Measurements from ENCODE around the gene ZNF329.
"Not testable (repeated sequence)": the region's sequence is repeated elsewhere in the genome, so short reads cannot be mapped to it uniquely, and the experiment has no call there.

The ZNF329 gene

DNA sequence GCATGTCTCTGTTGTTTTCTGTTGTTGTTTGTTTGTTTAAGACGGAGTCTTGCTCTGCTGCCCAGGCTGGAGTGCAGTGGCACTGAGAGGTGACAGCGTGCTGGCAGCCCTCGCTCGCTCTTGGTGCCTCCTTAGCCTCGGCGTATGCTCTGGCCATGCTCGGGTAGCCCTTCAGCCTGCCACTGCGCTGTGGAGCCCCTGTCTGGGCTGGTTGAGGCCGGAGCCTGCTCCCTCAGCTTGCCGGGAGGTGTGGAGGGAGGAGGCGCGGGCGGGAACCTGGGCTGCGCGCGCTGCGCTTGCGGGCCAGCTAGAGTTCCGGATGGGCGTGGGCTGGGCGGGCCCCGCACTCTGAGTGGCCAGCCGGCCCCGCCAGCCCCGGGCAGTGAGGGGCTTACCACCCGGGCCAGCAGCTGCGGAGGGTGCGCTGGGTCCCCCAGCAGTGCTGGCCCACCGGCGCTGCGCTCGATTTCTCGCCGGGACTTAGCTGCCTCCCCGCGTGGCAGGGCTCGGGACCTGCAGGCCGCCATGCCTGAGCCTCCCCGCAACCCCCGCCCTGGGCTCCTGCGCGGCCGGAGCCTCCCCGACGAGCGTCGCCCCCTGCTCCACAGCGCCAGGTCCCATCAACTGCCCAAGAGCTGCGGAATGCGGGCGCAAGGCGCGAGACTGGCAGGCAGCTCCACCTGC, 6.6 kb upstream of the ZNF329 start:
- H3K36me3 ChIP-seq (ENCODE audit: control insufficient read depth in 5 of 5, insufficient read depth in 5 of 5, low read length in 5 of 5): no peaks in the 10 kb centered on the region
- no peaks in the 10 kb centered on the region for H3K27me3 ChIP-seq (ENCODE audit: control insufficient read depth in 5 of 5, insufficient read depth in 4 of 5, low read length in 5 of 5)
- H3K4me3 ChIP-seq (ENCODE audit: low read depth in 1 of 5, low read length in 5 of 5): no peak overlapping the region
- no peak overlapping the region for H3K9ac ChIP-seq (ENCODE audit: low read length in 5 of 5)
- peaks cover 2 to 12% (median 11%) of the 10 kb centered on the region in 5 donors for H3K9me3 ChIP-seq (ENCODE audit: control insufficient read depth in 5 of 5, low read length in 5 of 5)
- H3K27ac ChIP-seq (ENCODE audit: low read depth, low read length): no peak overlapping the region
- H3K4me1 ChIP-seq (ENCODE audit: control insufficient read depth in 5 of 5, insufficient read depth in 5 of 5, low read length in 5 of 5): peaks cover 0 to 20% (median 18%) of the 10 kb centered on the region in 5 donors

DNA sequence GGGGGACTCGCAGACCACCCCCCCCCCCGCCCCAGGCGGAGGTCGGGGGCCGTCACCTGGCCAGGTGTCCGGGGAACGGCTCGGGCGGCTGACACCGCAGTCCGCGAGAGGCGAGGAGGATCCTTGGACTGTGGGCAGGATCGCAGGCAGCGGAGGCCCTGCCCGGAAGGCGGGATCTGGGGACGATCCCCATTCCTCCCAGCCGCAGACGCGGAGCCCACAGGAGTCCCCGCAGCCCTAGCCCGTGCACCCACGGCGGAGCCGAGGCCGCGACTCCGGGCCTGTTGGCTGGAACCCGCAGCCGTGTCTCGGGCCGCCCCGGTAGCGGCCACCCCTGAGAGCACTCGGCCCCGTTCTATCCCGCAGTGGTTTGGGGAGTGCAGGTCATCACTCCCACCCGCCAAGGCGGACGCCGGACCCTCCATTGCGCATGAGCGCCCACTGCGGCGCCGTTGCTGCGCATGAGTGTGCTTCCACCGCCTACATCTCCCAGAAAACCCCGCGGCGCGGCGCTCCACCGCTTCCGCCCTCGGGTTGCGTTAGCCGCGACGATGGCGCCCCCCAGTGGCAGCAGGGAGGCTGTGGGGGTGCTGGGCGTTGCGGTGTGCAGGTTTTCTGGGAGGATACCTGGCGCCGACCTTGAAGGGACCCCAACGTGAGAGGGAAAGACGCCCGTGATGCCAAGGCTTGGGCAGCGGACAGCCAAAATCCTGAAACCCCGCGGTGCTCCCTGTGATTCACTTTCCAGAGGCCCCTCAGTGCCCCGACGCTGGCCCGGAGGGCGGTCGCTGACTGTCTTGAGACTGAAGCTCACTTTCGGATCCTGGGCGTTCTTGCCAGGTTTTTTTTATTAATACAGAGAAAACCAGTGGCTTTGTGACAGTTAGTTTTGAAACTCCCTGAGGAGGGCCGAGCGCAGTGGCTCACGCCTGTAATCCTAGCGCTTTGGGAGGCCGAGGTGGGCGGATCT, 4.4 kb upstream of the ZNF329 start:
- Histone ChIP-seq H3K36me3 (ENCODE audit: control insufficient read depth in 5 of 5, insufficient read depth in 5 of 5, low read length in 5 of 5) (no peaks in the 10 kb centered on the region), H3K9ac (ENCODE audit: low read length in 5 of 5) (peak overlapping the region in 4 of 5 donors; percentile 91 to 94 (median 92)), H3K27ac (ENCODE audit: low read depth, low read length) (peak overlapping the region; percentile 77), H3K27me3 (ENCODE audit: control insufficient read depth in 5 of 5, insufficient read depth in 4 of 5, low read length in 5 of 5) (no peaks in the 10 kb centered on the region), H3K4me1 (ENCODE audit: control insufficient read depth in 5 of 5, insufficient read depth in 5 of 5, low read length in 5 of 5) (peaks cover 0 to 30% (median 25%) of the 10 kb centered on the region in 5 donors), H3K9me3 (ENCODE audit: control insufficient read depth in 5 of 5, low read length in 5 of 5) (peaks cover 0 to 10% (median 0%) of the 10 kb centered on the region in 5 donors), H3K4me3 (ENCODE audit: low read depth in 1 of 5, low read length in 5 of 5) (peak overlapping the region; percentile 88 to 98 (median 93))

DNA sequence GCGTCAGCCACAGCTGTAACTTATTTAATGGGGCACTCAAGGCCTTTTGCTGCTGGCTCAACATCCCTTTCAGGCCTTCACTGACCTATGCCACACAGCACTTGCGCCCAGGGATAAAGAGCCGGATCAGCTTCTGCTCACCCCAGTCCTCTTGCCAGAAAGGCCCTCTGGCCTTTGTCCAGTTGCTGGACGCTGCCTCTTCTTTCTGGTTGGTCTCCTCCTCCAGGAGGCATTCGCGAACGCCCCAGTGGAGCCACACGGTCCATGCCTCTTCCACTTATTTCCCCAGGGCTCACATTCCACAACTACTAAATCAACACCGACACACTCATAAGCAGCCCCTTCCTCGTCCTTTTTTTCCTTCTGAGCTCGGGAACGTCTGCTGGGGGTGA, 3.7 kb upstream of the ZNF329 start:
- Histone ChIP-seq H3K9me3 (ENCODE audit: control insufficient read depth in 5 of 5, low read length in 5 of 5) (peaks cover 0 to 10% (median 3%) of the 10 kb centered on the region in 5 donors), H3K27me3 (ENCODE audit: control insufficient read depth in 5 of 5, insufficient read depth in 4 of 5, low read length in 5 of 5) (no peaks in the 10 kb centered on the region), H3K4me3 (ENCODE audit: low read depth in 1 of 5, low read length in 5 of 5) (peak overlapping the region; percentile 88 to 98 (median 93)), H3K36me3 (ENCODE audit: control insufficient read depth in 5 of 5, insufficient read depth in 5 of 5, low read length in 5 of 5) (no peaks in the 10 kb centered on the region), H3K9ac (ENCODE audit: low read length in 5 of 5) (peak overlapping the region in 4 of 5 donors; percentile 91 to 94 (median 92)), H3K27ac (ENCODE audit: low read depth, low read length) (peak overlapping the region; percentile 77), H3K4me1 (ENCODE audit: control insufficient read depth in 5 of 5, insufficient read depth in 5 of 5, low read length in 5 of 5) (peaks cover 0 to 37% (median 29%) of the 10 kb centered on the region in 5 donors)

DNA sequence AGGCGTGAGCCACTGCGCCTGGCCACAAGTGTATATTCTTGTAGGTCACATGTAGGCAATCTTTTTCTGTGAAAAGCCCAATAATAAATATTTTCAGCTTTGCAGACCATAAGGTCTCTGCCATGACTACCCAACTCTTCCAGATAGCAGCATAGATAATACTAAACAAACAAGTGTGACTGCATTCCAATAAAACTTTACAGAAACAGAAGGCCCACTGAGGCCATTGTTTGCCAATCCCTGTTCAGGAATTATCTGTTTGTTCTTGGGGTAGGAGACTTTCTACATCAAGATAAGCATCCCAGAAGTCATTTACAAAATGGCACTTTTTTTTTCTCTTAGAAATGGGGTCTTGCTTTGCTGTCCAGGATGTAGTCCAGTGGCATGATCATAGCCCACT, 2.8 kb upstream of the ZNF329 start:
- Histone ChIP-seq H3K4me3 (ENCODE audit: low read depth in 1 of 5, low read length in 5 of 5) (peak overlapping the region in 1 of 5 donors; percentile 22), H3K9ac (ENCODE audit: low read length in 5 of 5) (no peak overlapping the region), H3K27me3 (ENCODE audit: control insufficient read depth in 5 of 5, insufficient read depth in 4 of 5, low read length in 5 of 5) (no peaks in the 10 kb centered on the region), H3K4me1 (ENCODE audit: control insufficient read depth in 5 of 5, insufficient read depth in 5 of 5, low read length in 5 of 5) (peaks cover 0 to 38% (median 29%) of the 10 kb centered on the region in 5 donors), H3K27ac (ENCODE audit: low read depth, low read length) (no peak overlapping the region), H3K9me3 (ENCODE audit: control insufficient read depth in 5 of 5, low read length in 5 of 5) (peaks cover 0 to 12% (median 8%) of the 10 kb centered on the region in 5 donors), H3K36me3 (ENCODE audit: control insufficient read depth in 5 of 5, insufficient read depth in 5 of 5, low read length in 5 of 5) (no peaks in the 10 kb centered on the region)

DNA sequence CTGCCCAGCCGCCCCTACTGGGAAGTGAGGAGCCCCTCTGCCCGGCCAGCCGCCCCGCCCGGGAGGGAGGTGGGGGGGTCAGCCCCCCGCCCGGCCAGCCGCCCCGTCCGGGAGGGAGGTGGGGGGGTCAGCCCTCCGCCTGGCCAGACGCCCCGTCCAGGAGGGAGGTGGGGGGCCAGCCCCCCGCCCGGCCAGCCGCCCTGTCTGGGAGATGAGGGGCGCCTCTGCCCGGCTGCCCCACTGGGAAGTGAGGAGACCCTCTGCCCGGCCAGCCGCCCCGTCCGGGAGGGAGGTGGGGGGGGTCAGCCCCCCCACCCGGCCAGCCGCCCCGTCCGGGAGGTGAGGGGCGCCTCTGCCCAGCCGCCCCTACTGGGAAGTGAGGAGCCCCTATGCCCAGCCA, 3.1 kb downstream of the ZNF329 start:
- not testable (repeated sequence) for H3K9ac ChIP-seq (ENCODE audit: low read length in 5 of 5); H3K27me3 ChIP-seq (ENCODE audit: control insufficient read depth in 5 of 5, insufficient read depth in 4 of 5, low read length in 5 of 5); H3K4me3 ChIP-seq (ENCODE audit: low read depth in 1 of 5, low read length in 5 of 5); H3K27ac ChIP-seq (ENCODE audit: low read depth, low read length); H3K36me3 ChIP-seq (ENCODE audit: control insufficient read depth in 5 of 5, insufficient read depth in 5 of 5, low read length in 5 of 5)
- Histone ChIP-seq H3K9me3 (ENCODE audit: control insufficient read depth in 5 of 5, low read length in 5 of 5) (peaks cover 15 to 39% (median 29%) of the 10 kb centered on the region in 5 donors), H3K4me1 (ENCODE audit: control insufficient read depth in 5 of 5, insufficient read depth in 5 of 5, low read length in 5 of 5) (peaks cover 0 to 20% (median 10%) of the 10 kb centered on the region in 5 donors)

DNA sequence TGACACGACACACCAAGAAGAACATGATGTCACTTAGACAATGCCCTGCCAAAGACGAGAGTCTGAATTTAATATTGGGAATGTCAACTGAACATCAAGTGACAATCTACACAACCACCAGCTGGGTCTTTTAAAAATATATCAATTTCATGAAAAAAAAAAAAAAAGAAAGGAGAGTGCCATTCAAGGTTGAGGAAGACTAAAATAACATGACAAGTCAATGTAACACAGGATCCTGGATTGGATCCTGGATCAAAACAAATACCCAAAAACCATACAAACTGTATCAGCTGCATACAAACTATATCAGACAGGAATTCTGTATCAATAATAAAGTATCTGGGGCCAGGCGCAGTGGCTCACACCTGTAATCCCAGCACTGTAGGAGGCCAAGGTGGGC, 4.7 kb downstream of the ZNF329 start:
- Histone ChIP-seq H3K9me3 (ENCODE audit: control insufficient read depth in 5 of 5, low read length in 5 of 5) (peaks cover 20 to 51% (median 43%) of the 10 kb centered on the region in 5 donors), H3K27me3 (ENCODE audit: control insufficient read depth in 5 of 5, insufficient read depth in 4 of 5, low read length in 5 of 5) (no peaks in the 10 kb centered on the region), H3K36me3 (ENCODE audit: control insufficient read depth in 5 of 5, insufficient read depth in 5 of 5, low read length in 5 of 5) (peaks cover 8 to 21% (median 19%) of the 10 kb centered on the region in 5 donors)

DNA sequence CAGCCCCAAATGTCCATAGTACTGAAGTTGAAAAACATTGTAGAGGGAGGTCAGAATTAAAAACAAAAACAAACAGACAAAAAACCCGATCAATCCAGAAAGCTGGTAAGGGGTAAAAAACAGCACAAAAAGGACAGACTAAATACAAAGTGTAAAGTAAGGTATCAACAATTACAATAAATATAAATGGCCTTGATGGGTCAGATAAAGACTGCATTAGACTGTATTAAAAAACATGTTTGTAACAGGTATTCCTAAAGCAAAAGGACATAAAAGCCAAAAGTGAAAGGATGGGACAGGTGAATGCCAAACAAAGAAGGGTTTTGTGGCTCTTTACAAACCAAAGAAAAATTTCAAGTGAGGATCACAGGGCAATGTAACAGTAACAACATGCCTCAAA, 16.3 kb downstream of the ZNF329 start:
- H3K27ac ChIP-seq (ENCODE audit: low read depth, low read length): no peak overlapping the region
- H3K4me3 ChIP-seq (ENCODE audit: low read depth in 1 of 5, low read length in 5 of 5): peak overlapping the region; percentile 8 to 59 (median 42)
- H3K36me3 ChIP-seq (ENCODE audit: control insufficient read depth in 5 of 5, insufficient read depth in 5 of 5, low read length in 5 of 5): peaks cover 41 to 86% (median 75%) of the 10 kb centered on the region in 5 donors
- no peaks in the 10 kb centered on the region for H3K4me1 ChIP-seq (ENCODE audit: control insufficient read depth in 5 of 5, insufficient read depth in 5 of 5, low read length in 5 of 5)
- H3K9ac ChIP-seq (ENCODE audit: low read length in 5 of 5): no peak overlapping the region
- no peaks in the 10 kb centered on the region for H3K27me3 ChIP-seq (ENCODE audit: control insufficient read depth in 5 of 5, insufficient read depth in 4 of 5, low read length in 5 of 5)
- H3K9me3 ChIP-seq (ENCODE audit: control insufficient read depth in 5 of 5, low read length in 5 of 5): peaks cover 63 to 97% (median 93%) of the 10 kb centered on the region in 5 donors

More for the DNA sequence above, 4.7 kb downstream of the ZNF329 start:
- Histone ChIP-seq H3K4me1 (ENCODE audit: control insufficient read depth in 5 of 5, insufficient read depth in 5 of 5, low read length in 5 of 5) (peaks cover 0 to 17% (median 10%) of the 10 kb centered on the region in 5 donors), H3K4me3 (ENCODE audit: low read depth in 1 of 5, low read length in 5 of 5) (peak overlapping the region in 4 of 5 donors; percentile 6 to 40 (median 28)), H3K9ac (ENCODE audit: low read length in 5 of 5) (no peak overlapping the region), H3K27ac (ENCODE audit: low read depth, low read length) (no peak overlapping the region)

DNA sequence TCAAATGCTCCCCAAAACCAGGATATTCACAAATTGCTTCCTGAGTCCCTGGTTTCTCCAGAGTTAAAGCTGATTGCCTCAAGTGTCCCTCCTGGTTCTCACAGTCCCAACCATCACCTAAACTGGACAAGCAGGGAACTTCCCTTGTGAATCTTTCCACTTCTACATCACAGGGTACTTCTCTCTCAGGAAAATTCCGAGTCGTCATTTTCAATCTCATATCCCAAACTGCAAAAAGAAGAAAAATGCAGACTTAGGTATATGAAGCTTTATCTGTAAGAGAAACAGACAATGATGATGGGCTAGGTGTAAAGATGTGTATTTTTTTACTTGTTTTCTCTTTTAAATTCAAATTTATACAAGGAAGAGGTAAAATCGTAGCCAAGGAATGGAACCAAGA, 21.3 kb downstream of the ZNF329 start:
- peaks cover 40 to 71% (median 61%) of the 10 kb centered on the region in 5 donors for H3K36me3 ChIP-seq (ENCODE audit: control insufficient read depth in 5 of 5, insufficient read depth in 5 of 5, low read length in 5 of 5)
- H3K4me1 ChIP-seq (ENCODE audit: control insufficient read depth in 5 of 5, insufficient read depth in 5 of 5, low read length in 5 of 5): no peaks in the 10 kb centered on the region
- H3K27ac ChIP-seq (ENCODE audit: low read depth, low read length): no peak overlapping the region
- H3K9me3 ChIP-seq (ENCODE audit: control insufficient read depth in 5 of 5, low read length in 5 of 5): peaks cover 77 to 99% (median 96%) of the 10 kb centered on the region in 5 donors
- H3K9ac ChIP-seq (ENCODE audit: low read length in 5 of 5): no peak overlapping the region
- peak overlapping the region; percentile 48 to 72 (median 59) for H3K4me3 ChIP-seq (ENCODE audit: low read depth in 1 of 5, low read length in 5 of 5)
- H3K27me3 ChIP-seq (ENCODE audit: control insufficient read depth in 5 of 5, insufficient read depth in 4 of 5, low read length in 5 of 5): no peaks in the 10 kb centered on the region

DNA sequence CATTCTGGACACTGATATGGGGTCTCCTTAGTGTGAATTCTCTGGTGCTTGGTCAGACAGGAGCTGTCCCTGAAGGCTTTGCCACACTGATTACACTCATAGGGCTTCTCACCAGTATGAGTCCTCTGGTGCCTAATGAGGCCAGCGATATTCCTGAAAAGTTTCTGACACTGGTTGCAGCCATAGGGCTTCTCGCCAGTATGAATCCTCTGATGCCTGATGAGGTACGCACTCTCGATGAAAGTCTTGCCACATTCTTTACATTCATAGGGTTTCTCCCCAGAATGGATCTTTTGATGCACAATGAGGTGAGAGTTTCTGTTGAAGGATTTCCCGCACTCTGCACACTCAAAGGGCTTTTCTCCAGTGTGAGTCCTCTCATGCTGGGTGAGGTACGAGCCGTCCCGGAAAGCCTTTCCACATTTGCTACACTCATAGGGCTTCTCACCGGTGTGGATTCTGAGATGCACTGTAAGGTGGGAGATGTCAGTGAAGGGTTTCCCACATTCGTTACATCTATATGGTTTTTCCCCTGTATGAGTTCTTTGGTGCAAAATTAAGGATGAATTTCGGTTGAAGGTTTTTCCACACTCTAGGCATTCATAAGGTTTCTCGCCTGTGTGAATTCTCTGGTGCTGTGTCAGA, 22.4 kb downstream of the ZNF329 start:
- H3K27me3 ChIP-seq (ENCODE audit: control insufficient read depth in 5 of 5, insufficient read depth in 4 of 5, low read length in 5 of 5): no peaks in the 10 kb centered on the region
- H3K4me1 ChIP-seq (ENCODE audit: control insufficient read depth in 5 of 5, insufficient read depth in 5 of 5, low read length in 5 of 5): no peaks in the 10 kb centered on the region
- H3K9ac ChIP-seq (ENCODE audit: low read length in 5 of 5): no peak overlapping the region
- H3K36me3 ChIP-seq (ENCODE audit: control insufficient read depth in 5 of 5, insufficient read depth in 5 of 5, low read length in 5 of 5): peaks cover 33 to 61% (median 50%) of the 10 kb centered on the region in 5 donors
- peak overlapping the region; percentile 48 to 72 (median 59) for H3K4me3 ChIP-seq (ENCODE audit: low read depth in 1 of 5, low read length in 5 of 5)
- H3K27ac ChIP-seq (ENCODE audit: low read depth, low read length): no peak overlapping the region
- peaks cover 75 to 99% (median 96%) of the 10 kb centered on the region in 5 donors for H3K9me3 ChIP-seq (ENCODE audit: control insufficient read depth in 5 of 5, low read length in 5 of 5)

Data from subcutaneous abdominal adipose tissue (tissue), 5 donors.